ENCODE data around the gene CHMP2B. TPM values are rescaled to one million over a fixed set of nuclear protein-coding genes. Genes with fewer than 3 reads are reported as not detected.

The CHMP2B gene
- total and polyA plus RNA-seq, 2 of the 4 experiments (the other 2 are of a cell fraction), result 6.8 to 14.0 TPM

GRCh38 chr3:87181551-87181950 lies 45.6 kb upstream of the CHMP2B start:
- Histone ChIP-seq H3K4me3 (ENCODE audit: insufficient read depth, low read depth, low read length) (no peak overlapping the region), H3K18ac (ENCODE audit: low read depth, low read length) (no peak overlapping the region), H3K9me1 (ENCODE audit: insufficient read depth, low read length) (no peaks in the 10 kb centered on the region), H3K4ac (ENCODE audit: low read depth, low read length) (no peak overlapping the region), H4K5ac (ENCODE audit: low read depth, low read length) (no peak overlapping the region), H3K79me1 (ENCODE audit: low read depth in 1 of 2, low read length in 2 of 2) (no peaks in the 10 kb centered on the region), H4K20me1 (ENCODE audit: insufficient read depth, low read length) (no peaks in the 10 kb centered on the region), H2AFZ (replicated peaks; ENCODE audit: low read length, poor library complexity) (no peak overlapping the region), H4K91ac (ENCODE audit: insufficient read depth, low read depth, low read length) (no peak overlapping the region), H3K36me3 (ENCODE audit: control insufficient read depth, insufficient read depth, low read length) (no peaks in the 10 kb centered on the region), H3K14ac (replicated peaks; ENCODE audit: low read depth, low read length) (no peak overlapping the region), H2AK9ac (replicated peaks; ENCODE audit: low read depth, low read length, poor library complexity) (no peak overlapping the region), H3K4me2 (ENCODE audit: low read depth, low read length) (no peak overlapping the region), H3K27me3 (ENCODE audit: control insufficient read depth, insufficient read depth, low read length) (no peaks in the 10 kb centered on the region; the same call in 1 of the 2 replicates), H2BK15ac (ENCODE audit: low read depth, low read length) (no peak overlapping the region), H3K27ac (ENCODE audit: insufficient read depth, low read length) (no peak overlapping the region), H2BK5ac (ENCODE audit: low read depth, low read length, poor library complexity, severe bottlenecking) (no peak overlapping the region), H3K9ac (ENCODE audit: low read depth, low read length) (no peak overlapping the region), H4K8ac (ENCODE audit: low read depth in 2 of 2, low read length in 2 of 2) (no peak overlapping the region), H2AK5ac (ENCODE audit: low read depth, low read length) (no peak overlapping the region), H3K9me3 (ENCODE audit: control insufficient read depth, insufficient read depth, low read length) (no peaks in the 10 kb centered on the region), H2BK120ac (ENCODE audit: low read depth, low read length) (no peak overlapping the region), H3K56ac (ENCODE audit: extremely low read depth, insufficient read depth, low read length) (no peak overlapping the region), H3K23ac (ENCODE audit: low read depth, low read length) (no peak overlapping the region), H3K4me1 (ENCODE audit: control insufficient read depth, insufficient read depth, low read length) (no peaks in the 10 kb centered on the region), H2BK20ac (ENCODE audit: low read depth, low read length) (no peak overlapping the region)
- ChIA-PET CTCF (interaction anchor here (0.6 kb wide), 2 partner anchors 36 to 986 kb away, joined by 3 to 4 read pairs; no protein-coding TSS in a partner anchor), POLR2A (ENCODE audit: unreplicated experiment) (no interaction called here)
- intact Hi-C loops (cut with micrococcal nuclease) (loop anchor here (10.0 kb wide), 1 partner anchor 57 kb away; no protein-coding TSS in a partner anchor), in situ Hi-C loops (cut with MboI; ENCODE audit: low sequenced_read_pairs) (no loop called here), dilution Hi-C loops (cut with HindIII; ENCODE audit: low sequenced_read_pairs, unreplicated experiment) (no loop called here)
- no peak for DNase-seq
- ATAC-seq (ENCODE audit: low read depth), result no peak
- no TSS peak for BruUV-seq (replicated peaks)
- TF ChIP-seq MAFK (IDR thresholded peaks at IDR 0.05; ENCODE audit: low read depth, low read length), result no peak
- TF ChIP-seq CTCF (conservative IDR thresholded peaks at IDR 0.05; ENCODE audit: low read depth, low read length), result no peak
- TF ChIP-seq ELK1 (IDR thresholded peaks at IDR 0.05; ENCODE audit: borderline replicate concordance, low read depth, low read length), result no peak
- no peak for TF ChIP-seq FOS (IDR thresholded peaks at IDR 0.05; ENCODE audit: low read depth, low read length)
- TF ChIP-seq POLR2A (IDR thresholded peaks at IDR 0.05; ENCODE audit: low read depth, low read length), result no peak
